Measurements from ENCODE around the gene AKAP13.

DNA sequence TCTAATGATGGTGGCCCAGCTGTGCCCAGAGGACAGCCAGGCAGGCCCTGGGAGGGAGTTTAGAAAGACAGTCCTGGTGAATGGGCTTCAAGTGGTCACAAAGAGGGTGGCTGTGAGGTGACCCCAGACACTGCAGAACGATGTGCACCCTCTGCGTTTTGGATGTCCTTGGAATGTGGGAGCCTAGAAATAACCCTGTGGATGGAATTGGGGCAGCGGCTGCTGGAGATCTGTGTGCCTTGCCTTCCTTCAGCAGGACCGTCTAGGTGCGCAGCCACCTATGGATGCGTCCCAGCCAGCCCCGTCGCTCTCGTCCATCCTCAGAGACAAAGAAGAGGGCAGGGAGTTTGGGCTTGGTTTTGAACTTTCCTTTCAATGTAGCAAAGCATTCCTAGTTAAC lies 367.8 kb downstream of the AKAP13 start:
- TF ChIP-seq, protein P1, sequence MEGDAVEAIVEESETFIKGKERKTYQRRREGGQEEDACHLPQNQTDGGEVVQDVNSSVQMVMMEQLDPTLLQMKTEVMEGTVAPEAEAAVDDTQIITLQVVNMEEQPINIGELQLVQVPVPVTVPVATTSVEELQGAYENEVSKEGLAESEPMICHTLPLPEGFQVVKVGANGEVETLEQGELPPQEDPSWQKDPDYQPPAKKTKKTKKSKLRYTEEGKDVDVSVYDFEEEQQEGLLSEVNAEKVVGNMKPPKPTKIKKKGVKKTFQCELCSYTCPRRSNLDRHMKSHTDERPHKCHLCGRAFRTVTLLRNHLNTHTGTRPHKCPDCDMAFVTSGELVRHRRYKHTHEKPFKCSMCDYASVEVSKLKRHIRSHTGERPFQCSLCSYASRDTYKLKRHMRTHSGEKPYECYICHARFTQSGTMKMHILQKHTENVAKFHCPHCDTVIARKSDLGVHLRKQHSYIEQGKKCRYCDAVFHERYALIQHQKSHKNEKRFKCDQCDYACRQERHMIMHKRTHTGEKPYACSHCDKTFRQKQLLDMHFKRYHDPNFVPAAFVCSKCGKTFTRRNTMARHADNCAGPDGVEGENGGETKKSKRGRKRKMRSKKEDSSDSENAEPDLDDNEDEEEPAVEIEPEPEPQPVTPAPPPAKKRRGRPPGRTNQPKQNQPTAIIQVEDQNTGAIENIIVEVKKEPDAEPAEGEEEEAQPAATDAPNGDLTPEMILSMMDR (IDR thresholded peaks at IDR 0.05) = no peak
- TF ChIP-seq, protein P2, sequence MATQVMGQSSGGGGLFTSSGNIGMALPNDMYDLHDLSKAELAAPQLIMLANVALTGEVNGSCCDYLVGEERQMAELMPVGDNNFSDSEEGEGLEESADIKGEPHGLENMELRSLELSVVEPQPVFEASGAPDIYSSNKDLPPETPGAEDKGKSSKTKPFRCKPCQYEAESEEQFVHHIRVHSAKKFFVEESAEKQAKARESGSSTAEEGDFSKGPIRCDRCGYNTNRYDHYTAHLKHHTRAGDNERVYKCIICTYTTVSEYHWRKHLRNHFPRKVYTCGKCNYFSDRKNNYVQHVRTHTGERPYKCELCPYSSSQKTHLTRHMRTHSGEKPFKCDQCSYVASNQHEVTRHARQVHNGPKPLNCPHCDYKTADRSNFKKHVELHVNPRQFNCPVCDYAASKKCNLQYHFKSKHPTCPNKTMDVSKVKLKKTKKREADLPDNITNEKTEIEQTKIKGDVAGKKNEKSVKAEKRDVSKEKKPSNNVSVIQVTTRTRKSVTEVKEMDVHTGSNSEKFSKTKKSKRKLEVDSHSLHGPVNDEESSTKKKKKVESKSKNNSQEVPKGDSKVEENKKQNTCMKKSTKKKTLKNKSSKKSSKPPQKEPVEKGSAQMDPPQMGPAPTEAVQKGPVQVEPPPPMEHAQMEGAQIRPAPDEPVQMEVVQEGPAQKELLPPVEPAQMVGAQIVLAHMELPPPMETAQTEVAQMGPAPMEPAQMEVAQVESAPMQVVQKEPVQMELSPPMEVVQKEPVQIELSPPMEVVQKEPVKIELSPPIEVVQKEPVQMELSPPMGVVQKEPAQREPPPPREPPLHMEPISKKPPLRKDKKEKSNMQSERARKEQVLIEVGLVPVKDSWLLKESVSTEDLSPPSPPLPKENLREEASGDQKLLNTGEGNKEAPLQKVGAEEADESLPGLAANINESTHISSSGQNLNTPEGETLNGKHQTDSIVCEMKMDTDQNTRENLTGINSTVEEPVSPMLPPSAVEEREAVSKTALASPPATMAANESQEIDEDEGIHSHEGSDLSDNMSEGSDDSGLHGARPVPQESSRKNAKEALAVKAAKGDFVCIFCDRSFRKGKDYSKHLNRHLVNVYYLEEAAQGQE (IDR thresholded peaks at IDR 0.05; ENCODE audit: low read depth, low read length) = no peak
- TF ChIP-seq TAF1 (IDR thresholded peaks at IDR 0.05; ENCODE audit: borderline replicate concordance, low read depth, low read length) = no peak
- TF ChIP-seq FOXJ3 (CRISPR knock-in tag; IDR thresholded peaks at IDR 0.05) = no peak
- TF ChIP-seq, protein P3, sequence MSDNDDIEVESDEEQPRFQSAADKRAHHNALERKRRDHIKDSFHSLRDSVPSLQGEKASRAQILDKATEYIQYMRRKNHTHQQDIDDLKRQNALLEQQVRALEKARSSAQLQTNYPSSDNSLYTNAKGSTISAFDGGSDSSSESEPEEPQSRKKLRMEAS (IDR thresholded peaks at IDR 0.05; ENCODE audit: low read depth) = no peak
- TF ChIP-seq SIN3A (IDR thresholded peaks at IDR 0.05; ENCODE audit: borderline replicate concordance, low read depth, low read length) = no peak
- TF ChIP-seq, protein P4, sequence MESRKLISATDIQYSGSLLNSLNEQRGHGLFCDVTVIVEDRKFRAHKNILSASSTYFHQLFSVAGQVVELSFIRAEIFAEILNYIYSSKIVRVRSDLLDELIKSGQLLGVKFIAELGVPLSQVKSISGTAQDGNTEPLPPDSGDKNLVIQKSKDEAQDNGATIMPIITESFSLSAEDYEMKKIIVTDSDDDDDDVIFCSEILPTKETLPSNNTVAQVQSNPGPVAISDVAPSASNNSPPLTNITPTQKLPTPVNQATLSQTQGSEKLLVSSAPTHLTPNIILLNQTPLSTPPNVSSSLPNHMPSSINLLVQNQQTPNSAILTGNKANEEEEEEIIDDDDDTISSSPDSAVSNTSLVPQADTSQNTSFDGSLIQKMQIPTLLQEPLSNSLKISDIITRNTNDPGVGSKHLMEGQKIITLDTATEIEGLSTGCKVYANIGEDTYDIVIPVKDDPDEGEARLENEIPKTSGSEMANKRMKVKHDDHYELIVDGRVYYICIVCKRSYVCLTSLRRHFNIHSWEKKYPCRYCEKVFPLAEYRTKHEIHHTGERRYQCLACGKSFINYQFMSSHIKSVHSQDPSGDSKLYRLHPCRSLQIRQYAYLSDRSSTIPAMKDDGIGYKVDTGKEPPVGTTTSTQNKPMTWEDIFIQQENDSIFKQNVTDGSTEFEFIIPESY (IDR thresholded peaks at IDR 0.05; ENCODE audit: borderline replicate concordance, low read depth) = no peak
- TF ChIP-seq GATA2 (CRISPR knock-in tag; IDR thresholded peaks at IDR 0.05) = no peak

All from SK-N-SH (cell line).